Neural crest cell (in vitro differentiated cells): ENCODE data around the gene FKBP15. TPM values are rescaled to one million over a fixed set of nuclear protein-coding genes. Genes with fewer than 3 reads are reported as not detected.

Source experiments
- DNase-seq: peaks from one replicate; pipeline ENCODE4 v3.0.0; 2021; ENCODE audit warnings: low read depth, mixed read lengths, low spot score
- H3K27ac Mint-ChIP-seq: one replicate; pipeline ENCODE4 v1.8.0; 2021; ENCODE audit warnings: mild to moderate bottlenecking, mixed read lengths; ENCODE audit not compliant: unreplicated experiment
- H3K27me3 Mint-ChIP-seq: 2 replicates; pipeline ENCODE4 v1.8.0; 2021; ENCODE audit warnings: low read depth, mild to moderate bottlenecking, mixed read lengths
- H3K36me3 Mint-ChIP-seq: 2 replicates; pipeline ENCODE4 v1.8.0; 2021; ENCODE audit warnings: low read depth, mild to moderate bottlenecking, mixed read lengths
- H3K4me1 Mint-ChIP-seq: 2 replicates; pipeline ENCODE4 v1.8.0; 2021; ENCODE audit warnings: mixed read lengths
- H3K4me3 Mint-ChIP-seq: one replicate; pipeline ENCODE4 v1.8.0; 2021; ENCODE audit warnings: mild to moderate bottlenecking, mixed read lengths
- H3K9me3 Mint-ChIP-seq: 2 replicates; pipeline ENCODE4 v1.8.0; 2021; ENCODE audit warnings: mixed read lengths
- CTCF ChIP-seq: fragments of 200-600 bp; sonication (generic); conservative IDR thresholded peaks from 2 replicates; pipeline ENCODE4 v1.5.0; 2021; ENCODE audit warnings: antibody characterized with exemption, mild to moderate bottlenecking
- total RNA-seq: library from RNA; stranded (reverse); gene quantifications from 2 replicates; pipeline ENCODE4 v1.2.1, GENCODE V29; 2021

Gene FKBP15
- total RNA-seq, 1 donor from 2014 or later: 19.9 TPM

- Mint-ChIP-seq H3K4me1 (no peaks in the 10 kb centered on the region), H3K27ac (no peak overlapping the region), H3K27me3 (no peaks in the 10 kb centered on the region), H3K4me3 (no peak overlapping the region), H3K9me3 (no peaks in the 10 kb centered on the region), H3K36me3 (peaks cover 11% of the 10 kb centered on the region)
- no peak for DNase-seq
- no peak for TF ChIP-seq CTCF
These were observed 45.1 kb upstream of the FKBP15 start for GRCh38 chr9:113266174-113266573.

GRCh38 chr9:113261917-113262671 lies 41.0 kb upstream of the FKBP15 start:
- no peak overlapping the region for H3K27ac Mint-ChIP-seq
- TF ChIP-seq CTCF: no peak
- H3K36me3 Mint-ChIP-seq: peaks cover 15% of the 10 kb centered on the region
- DNase-seq: no peak
- no peak overlapping the region for H3K4me3 Mint-ChIP-seq
- no peaks in the 10 kb centered on the region for H3K27me3 Mint-ChIP-seq
- no peaks in the 10 kb centered on the region for H3K9me3 Mint-ChIP-seq
- no peaks in the 10 kb centered on the region for H3K4me1 Mint-ChIP-seq

GRCh38 chr9:113258282-113258681 lies 37.2 kb upstream of the FKBP15 start:
- TF ChIP-seq CTCF: no peak
- Mint-ChIP-seq H3K36me3 (peaks cover 10% of the 10 kb centered on the region), H3K27ac (no peak overlapping the region), H3K27me3 (no peaks in the 10 kb centered on the region), H3K4me1 (no peaks in the 10 kb centered on the region), H3K4me3 (no peak overlapping the region), H3K9me3 (no peaks in the 10 kb centered on the region)
- DNase-seq: no peak

GRCh38 chr9:113257863-113258262 lies 36.8 kb upstream of the FKBP15 start:
- Mint-ChIP-seq H3K9me3 (no peaks in the 10 kb centered on the region), H3K4me3 (no peak overlapping the region), H3K4me1 (no peaks in the 10 kb centered on the region), H3K27ac (no peak overlapping the region), H3K27me3 (no peaks in the 10 kb centered on the region), H3K36me3 (peaks cover 10% of the 10 kb centered on the region)
- TF ChIP-seq CTCF: no peak
- no peak for DNase-seq

GRCh38 chr9:113255438-113255837 lies 34.4 kb upstream of the FKBP15 start:
- Mint-ChIP-seq H3K27ac (no peak overlapping the region), H3K4me1 (no peaks in the 10 kb centered on the region), H3K9me3 (peaks cover 2% of the 10 kb centered on the region), H3K27me3 (no peaks in the 10 kb centered on the region), H3K36me3 (peaks cover 14% of the 10 kb centered on the region), H3K4me3 (no peak overlapping the region)
- TF ChIP-seq CTCF: no peak
- DNase-seq: no peak
